Activated B cell treated with CpG ODN at 0.5 μM for 24 hours (primary cell): ENCODE measurements around the gene FES. TPM values are rescaled to one million over a fixed set of nuclear protein-coding genes. Genes with fewer than 3 reads are reported as not detected.

ENCODE experiments used
- ATAC-seq: fragments of 200-7000 bp; cut with Tn5 transposase; one replicate; pipeline ENCODE4 v1.10.0; 2021; ENCODE audit warnings: low read depth, mild to moderate bottlenecking, moderate library complexity
- CTCF ChIA-PET: fragments of 350-600 bp; sonication (Branson Sonifier 250); formaldehyde crosslinking; loops from one replicate; lab custom pipeline; 2021; ENCODE audit warnings: antibody characterized with exemption; lab: Charles Lee
- POLR2A ChIA-PET: fragments of 350-600 bp; sonication (Branson Sonifier 250); formaldehyde crosslinking; loops from one replicate; lab custom pipeline; 2021; ENCODE audit warnings: antibody characterized with exemption; lab: Charles Lee
- DNase-seq: peaks from one replicate; pipeline ENCODE4 v3.0.0; 2022
- H3K27ac Mint-ChIP-seq: one replicate; pipeline ENCODE4 v1.8.0; 2020; ENCODE audit warnings: mixed read lengths
- H3K27me3 Mint-ChIP-seq: one replicate; pipeline ENCODE4 v1.8.0; 2021; ENCODE audit warnings: mixed read lengths
- H3K36me3 Mint-ChIP-seq: one replicate; pipeline ENCODE4 v1.8.0; 2021; ENCODE audit warnings: low read depth, mixed read lengths
- H3K4me1 Mint-ChIP-seq: one replicate; pipeline ENCODE4 v1.8.0; 2021; ENCODE audit warnings: mixed read lengths
- H3K4me3 Mint-ChIP-seq: one replicate; pipeline ENCODE4 v1.8.0; 2020; ENCODE audit warnings: mild to moderate bottlenecking, mixed read lengths
- H3K9me3 Mint-ChIP-seq: one replicate; pipeline ENCODE4 v1.8.0; 2020; ENCODE audit warnings: mixed read lengths
- intact Hi-C: fragments of 100-400 bp; cut with micrococcal nuclease; formaldehyde crosslinking; loops from one replicate; pipeline ENCODE4 v1.15.1; 2024
- total RNA-seq: library from RNA; stranded (reverse); gene quantifications from 2 replicates; pipeline ENCODE4 v1.2.3, GENCODE V29; 2022
- TF ChIP-seq, protein P1 (sequence below): fragments of 200-600 bp; IDR thresholded peaks from one replicate; pipeline ENCODE4 v1.8.0; 2022; ENCODE audit warnings: antibody characterized with exemption, mild to moderate bottlenecking

FES gene
- total RNA-seq, 1 donor from 2014 or later, result 27.4 TPM

DNA sequence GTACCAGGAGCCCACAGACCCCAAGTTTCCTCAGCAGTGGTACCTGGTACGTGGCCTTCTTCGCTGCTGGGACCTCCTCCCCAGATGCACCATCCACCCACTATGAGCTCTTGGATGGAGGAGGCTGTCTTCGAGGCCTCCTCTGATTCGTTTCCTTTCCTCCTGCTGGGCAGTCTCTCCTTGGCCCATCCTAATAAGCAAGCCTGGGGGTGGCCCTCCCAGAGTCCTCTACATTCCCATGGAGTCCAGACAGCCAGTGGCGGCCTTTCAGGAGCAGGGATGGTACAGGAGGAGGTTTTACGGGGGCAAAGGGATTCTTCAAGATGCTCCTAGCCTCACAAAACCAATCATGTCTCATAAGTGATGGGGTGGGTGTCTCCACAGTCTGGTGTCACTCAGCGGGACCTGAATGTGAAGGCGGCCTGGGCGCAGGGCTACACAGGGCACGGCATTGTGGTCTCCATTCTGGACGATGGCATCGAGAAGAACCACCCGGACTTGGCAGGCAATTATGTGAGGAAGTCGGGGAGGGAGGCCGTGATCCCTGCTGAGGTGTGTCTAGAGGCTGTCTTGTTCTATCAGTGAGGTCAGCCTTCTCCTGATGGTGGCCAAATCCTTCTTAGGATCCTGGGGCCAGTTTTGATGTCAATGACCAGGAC is 7.7 kb upstream of the FES start:
- H3K4me3 Mint-ChIP-seq, result no peak overlapping the region
- H3K4me1 Mint-ChIP-seq, result peaks cover 14% of the 10 kb centered on the region
- peaks cover 49% of the 10 kb centered on the region for H3K36me3 Mint-ChIP-seq
- ChIA-PET POLR2A (interaction anchor here (1.4 kb wide), 1 partner anchor 34 kb away, joined by 3 read pairs; no protein-coding TSS in a partner anchor), CTCF (no interaction called here)
- TF ChIP-seq, protein P1, sequence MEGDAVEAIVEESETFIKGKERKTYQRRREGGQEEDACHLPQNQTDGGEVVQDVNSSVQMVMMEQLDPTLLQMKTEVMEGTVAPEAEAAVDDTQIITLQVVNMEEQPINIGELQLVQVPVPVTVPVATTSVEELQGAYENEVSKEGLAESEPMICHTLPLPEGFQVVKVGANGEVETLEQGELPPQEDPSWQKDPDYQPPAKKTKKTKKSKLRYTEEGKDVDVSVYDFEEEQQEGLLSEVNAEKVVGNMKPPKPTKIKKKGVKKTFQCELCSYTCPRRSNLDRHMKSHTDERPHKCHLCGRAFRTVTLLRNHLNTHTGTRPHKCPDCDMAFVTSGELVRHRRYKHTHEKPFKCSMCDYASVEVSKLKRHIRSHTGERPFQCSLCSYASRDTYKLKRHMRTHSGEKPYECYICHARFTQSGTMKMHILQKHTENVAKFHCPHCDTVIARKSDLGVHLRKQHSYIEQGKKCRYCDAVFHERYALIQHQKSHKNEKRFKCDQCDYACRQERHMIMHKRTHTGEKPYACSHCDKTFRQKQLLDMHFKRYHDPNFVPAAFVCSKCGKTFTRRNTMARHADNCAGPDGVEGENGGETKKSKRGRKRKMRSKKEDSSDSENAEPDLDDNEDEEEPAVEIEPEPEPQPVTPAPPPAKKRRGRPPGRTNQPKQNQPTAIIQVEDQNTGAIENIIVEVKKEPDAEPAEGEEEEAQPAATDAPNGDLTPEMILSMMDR, result no peak
- H3K27ac Mint-ChIP-seq, result no peak overlapping the region
- ATAC-seq (no peak), DNase-seq (no peak)
- no peaks in the 10 kb centered on the region for H3K9me3 Mint-ChIP-seq
- intact Hi-C loops, result no loop called here
- no peaks in the 10 kb centered on the region for H3K27me3 Mint-ChIP-seq

- POLR2A ChIA-PET, result no interaction called here
- no peak for DNase-seq
- no peak overlapping the region for H3K4me3 Mint-ChIP-seq
Measured at GRCh38 chr15:90877315-90877714, 7.0 kb upstream of the FES start.

GRCh38 chr15:90877996-90878395 is 6.3 kb upstream of the FES start:
- ATAC-seq (no peak), DNase-seq (no peak)
- Mint-ChIP-seq H3K9me3 (no peaks in the 10 kb centered on the region), H3K27ac (no peak overlapping the region), H3K4me1 (peaks cover 6% of the 10 kb centered on the region), H3K4me3 (no peak overlapping the region), H3K27me3 (no peaks in the 10 kb centered on the region), H3K36me3 (peaks cover 49% of the 10 kb centered on the region)
- ChIA-PET CTCF (no interaction called here), POLR2A (no interaction called here)
- intact Hi-C loops, result no loop called here
- TF ChIP-seq, protein P1, result no peak

More at GRCh38 chr15:90877315-90877714, 7.0 kb upstream of the FES start:
- Mint-ChIP-seq H3K4me1 (peaks cover 12% of the 10 kb centered on the region), H3K27me3 (no peaks in the 10 kb centered on the region), H3K36me3 (peaks cover 49% of the 10 kb centered on the region), H3K9me3 (no peaks in the 10 kb centered on the region), H3K27ac (no peak overlapping the region)
- intact Hi-C loops, result no loop called here
- CTCF ChIA-PET, result no interaction called here
- no peak for ATAC-seq
- TF ChIP-seq, protein P1, result no peak

DNA sequence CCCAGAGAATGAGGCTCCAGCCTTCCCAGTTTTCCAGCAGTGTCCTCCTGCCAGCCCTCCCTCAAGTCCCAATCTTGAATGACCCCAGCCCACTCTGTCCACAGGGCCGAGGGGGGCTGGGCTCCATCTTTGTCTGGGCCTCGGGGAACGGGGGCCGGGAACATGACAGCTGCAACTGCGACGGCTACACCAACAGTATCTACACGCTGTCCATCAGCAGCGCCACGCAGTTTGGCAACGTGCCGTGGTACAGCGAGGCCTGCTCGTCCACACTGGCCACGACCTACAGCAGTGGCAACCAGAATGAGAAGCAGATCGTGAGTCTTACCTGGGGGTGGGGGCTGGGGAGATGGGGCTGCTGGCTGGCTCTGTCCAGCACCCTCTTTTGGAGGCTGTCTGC is 5.6 kb upstream of the FES start:
- POLR2A ChIA-PET, result no interaction called here
- no peaks in the 10 kb centered on the region for H3K27me3 Mint-ChIP-seq
- intact Hi-C loops, result no loop called here

DNA sequence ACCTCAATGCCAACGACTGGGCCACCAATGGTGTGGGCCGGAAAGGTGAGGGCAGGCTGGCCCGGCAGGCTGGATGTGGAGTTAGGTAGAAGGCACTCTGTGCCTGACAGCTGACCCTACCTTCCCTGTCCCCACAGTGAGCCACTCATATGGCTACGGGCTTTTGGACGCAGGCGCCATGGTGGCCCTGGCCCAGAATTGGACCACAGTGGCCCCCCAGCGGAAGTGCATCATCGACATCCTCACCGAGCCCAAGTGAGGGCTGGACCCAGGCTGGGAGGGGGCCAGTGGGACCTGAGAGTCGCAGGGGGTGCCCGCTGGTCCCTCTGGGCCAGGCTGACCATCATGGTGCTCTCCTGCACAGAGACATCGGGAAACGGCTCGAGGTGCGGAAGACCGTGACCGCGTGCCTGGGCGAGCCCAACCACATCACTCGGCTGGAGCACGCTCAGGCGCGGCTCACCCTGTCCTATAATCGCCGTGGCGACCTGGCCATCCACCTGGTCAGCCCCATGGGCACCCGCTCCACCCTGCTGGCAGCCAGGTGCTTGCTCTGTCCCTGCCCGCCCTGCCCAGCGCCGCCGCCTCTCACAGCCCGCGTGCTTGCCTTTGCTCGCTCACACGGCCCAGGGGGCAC is 4.5 kb upstream of the FES start:
- intact Hi-C loops, result no loop called here
- H3K9me3 Mint-ChIP-seq, result no peaks in the 10 kb centered on the region
- H3K27me3 Mint-ChIP-seq, result no peaks in the 10 kb centered on the region
- H3K36me3 Mint-ChIP-seq, result peaks cover 49% of the 10 kb centered on the region
- ChIA-PET POLR2A (no interaction called here), CTCF (no interaction called here)
- peaks cover 14% of the 10 kb centered on the region for H3K4me1 Mint-ChIP-seq
- DNase-seq, result no peak
- H3K4me3 Mint-ChIP-seq, result no peak overlapping the region
- no peak overlapping the region for H3K27ac Mint-ChIP-seq
- no peak for ATAC-seq
- TF ChIP-seq, protein P1, result no peak

More for the DNA sequence above, 5.6 kb upstream of the FES start:
- CTCF ChIA-PET, result no interaction called here
- TF ChIP-seq, protein P1, result no peak
- ATAC-seq (no peak), DNase-seq (no peak)
- Mint-ChIP-seq H3K4me3 (no peak overlapping the region), H3K36me3 (peaks cover 49% of the 10 kb centered on the region), H3K4me1 (peaks cover 8% of the 10 kb centered on the region), H3K9me3 (no peaks in the 10 kb centered on the region), H3K27ac (no peak overlapping the region)
